NK-92 (cell line): Measurements from ENCODE around the gene GARNL3.

ENCODE experiments used
- DNase-seq: peaks from one replicate; lab custom pipeline; 2025; ENCODE audit not compliant: unreplicated experiment; lab: John Stamatoyannopoulos, UW

Gene GARNL3

DNA sequence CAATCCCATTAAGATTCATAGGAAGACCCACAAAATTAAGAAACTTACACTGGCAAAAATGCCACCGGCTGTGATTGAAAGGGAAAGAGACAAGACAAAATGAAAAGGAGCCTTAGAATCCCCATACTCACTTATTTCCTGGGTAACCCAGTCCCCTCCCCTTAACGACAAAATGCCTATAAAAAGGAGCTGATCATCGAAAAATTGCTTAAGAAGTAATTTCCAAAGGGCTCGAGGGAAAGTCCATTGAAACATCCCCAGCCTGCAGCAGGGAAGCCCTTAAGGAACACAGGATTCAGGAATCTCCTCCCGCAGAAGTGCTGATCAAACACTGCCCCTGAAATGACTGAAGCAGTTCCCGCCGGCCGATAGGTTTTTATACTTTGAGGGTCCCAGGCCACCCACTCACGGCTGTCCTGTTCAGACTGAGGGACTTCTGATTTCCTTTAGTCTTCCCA, 158.9 kb downstream of the GARNL3 start:
- DNase-seq = no peak

DNA sequence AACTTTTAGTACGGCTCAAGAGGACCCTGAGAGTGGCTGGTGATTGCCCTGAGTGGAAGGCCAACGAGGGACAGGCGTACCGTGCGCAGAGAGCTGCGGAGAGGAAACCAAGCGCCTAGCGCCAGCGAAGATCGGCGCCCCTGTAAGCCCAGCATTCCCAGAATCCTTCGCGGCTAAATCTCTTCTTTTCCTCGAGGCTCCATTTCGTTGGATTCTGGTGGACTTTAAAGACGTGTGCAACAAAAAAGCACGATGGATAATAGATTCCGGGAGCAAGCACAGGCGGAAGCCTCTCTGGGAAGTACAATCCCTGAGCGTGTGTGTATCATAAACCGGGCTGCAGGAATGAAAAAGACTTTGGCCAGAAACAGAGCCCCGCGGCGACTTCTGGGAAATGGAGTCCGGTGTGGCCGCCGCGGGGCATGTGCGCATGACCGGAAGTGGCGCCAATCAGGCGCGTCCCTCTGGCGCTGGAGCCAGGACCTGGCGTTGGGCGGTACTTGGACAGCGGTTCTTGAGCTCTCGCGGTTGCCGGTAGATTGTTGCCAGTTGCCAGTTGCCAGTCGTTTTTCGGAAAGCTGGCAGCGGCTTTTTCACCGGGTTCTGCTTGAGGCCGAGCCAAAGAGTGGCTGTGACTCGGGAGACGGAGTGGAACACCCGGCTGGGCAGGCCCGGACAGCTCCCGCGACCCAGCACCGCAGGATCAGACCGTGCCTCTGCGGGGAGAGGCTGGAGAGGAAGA, 159.5 kb downstream of the GARNL3 start, which contains the start of gene ZNF79:
ZNF79 (plus strand) TSS at position 449 of the 742 bp plus-strand sequence. CDS start 406 bp downstream, outside the sequence.
- peak; percentile 47 for DNase-seq

DNA sequence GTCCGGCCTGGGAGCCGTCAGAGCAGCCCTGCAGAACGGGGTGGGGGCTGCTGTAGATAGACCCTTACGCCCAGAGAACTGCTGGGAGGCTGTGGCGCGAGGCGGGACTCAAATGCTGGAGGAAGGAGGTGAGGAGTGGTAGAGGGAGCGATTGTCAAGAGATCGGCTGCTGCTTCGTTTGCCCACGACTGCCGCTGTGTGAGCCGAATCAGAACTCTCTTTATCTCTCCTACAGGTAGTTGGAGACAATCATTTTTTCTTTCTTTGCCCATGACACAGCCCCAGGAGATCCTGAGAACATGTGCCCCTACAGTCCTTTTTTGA, 160.1 kb downstream of the GARNL3 start:
- no peak for DNase-seq

DNA sequence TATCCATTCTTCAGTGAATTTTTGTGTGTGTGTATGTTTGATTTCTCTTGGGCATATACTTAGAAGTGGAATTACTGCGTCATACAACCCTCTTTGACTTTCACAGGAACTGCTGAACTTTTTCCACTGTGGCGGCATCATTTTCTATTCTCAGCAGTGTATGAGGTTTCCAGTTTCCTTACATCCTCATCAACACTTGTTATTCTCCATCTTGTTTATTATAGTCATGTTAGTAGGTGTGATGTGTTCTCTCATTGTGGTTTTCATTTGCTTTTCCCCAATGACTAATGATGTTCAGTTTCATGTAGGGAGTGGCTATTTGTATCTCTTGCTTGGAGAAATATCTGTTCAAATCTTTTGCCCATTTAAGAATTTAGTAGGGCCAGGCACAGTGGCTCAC, 162.2 kb downstream of the GARNL3 start:
- no peak for DNase-seq

DNA sequence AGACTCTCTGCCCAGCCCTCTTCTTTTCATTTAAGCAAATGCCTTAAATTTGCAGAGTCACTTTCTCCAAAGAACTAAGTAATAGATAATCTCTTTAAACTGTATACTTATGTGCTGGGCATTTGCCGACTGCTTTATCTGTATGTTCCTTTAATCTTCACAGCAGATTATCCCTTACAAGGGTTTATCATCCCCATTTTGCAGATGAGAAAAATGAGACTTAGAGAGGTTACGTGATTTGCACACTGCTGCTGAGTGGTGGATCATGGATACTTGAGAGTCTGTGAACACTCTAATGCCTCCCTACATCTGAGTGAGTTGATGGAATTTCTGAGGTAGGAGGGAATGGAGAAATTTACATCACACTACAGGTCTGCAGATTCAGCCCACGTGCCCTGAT, 163.8 kb downstream of the GARNL3 start:
- no peak for DNase-seq

DNA sequence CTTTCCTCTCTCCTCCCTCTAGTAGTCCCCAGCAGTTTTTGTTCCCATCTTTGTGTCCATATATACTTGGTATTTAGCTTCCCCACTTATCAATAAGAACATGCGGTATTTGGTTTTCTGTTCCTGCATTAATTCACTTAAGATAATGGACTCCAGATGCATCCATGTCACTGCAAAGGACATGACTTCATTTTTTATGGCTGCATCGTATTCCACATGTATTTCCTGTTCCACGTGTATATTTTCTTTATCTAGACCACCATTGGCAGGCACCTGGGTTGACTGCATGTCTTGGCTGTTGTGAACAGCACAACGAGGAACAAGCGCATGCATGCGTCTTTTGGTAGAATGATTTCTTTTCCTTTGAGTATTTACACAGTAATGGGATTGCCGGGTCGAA, 165.8 kb downstream of the GARNL3 start:
- no peak for DNase-seq

DNA sequence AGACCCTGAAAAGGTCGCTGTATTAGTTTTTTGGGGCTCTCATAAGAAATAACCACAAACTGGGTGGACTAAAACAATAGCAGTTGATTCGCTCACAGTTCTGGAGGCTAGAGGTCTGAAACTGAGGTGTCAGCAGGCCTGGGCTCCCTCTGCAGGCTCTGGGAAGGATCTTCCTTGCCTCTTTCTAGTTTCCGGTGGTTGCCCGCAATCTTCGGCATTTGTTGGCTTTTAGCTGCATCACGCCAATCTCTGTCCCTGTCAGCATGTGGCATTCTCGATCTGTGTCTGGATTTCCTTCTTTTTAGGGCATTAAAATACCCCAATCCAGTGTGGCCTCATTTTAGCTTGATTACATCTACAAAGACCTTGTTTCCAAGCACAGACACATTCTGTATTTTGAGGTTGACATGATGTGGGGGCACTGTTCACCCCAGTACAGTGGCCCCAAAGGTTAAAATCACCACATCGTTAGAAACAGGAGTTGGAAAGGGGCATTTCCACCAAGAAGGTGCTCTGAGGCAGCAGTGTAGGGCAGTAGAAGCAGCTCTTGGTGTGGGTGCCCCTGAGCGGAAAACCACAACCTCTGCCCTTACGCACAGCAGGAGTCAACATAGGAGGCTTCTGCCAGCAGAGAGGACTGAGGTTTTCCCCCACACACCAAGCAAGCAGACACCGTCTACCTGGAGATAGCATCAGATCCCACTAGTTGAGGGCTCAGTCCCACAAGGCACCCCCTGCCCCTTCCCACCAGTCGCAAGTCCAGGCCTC, 173.1 kb downstream of the GARNL3 start:
- DNase-seq = no peak

DNA sequence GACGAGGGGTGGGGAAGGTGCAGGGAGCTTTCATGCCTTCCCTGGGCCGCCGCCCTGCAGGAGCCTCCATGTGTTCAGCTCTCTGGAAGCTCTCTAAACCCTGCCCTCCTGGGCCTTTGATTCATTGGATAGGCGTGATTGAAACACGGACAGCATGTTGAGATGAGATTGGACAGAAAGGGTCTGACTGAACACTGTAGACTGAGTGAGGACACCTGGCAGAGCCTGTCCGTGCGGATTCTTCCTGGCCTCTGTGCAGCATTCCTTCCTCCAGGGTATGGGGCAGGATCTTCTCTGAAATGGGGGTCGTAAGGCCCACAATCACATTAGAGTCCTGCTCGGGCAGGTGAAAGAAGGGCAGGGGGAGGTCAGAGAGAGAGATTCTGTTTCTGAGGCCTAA, 173.8 kb downstream of the GARNL3 start:
- no peak for DNase-seq
